RWPE1 (cell line): Measurements from ENCODE around the gene CCRL2.

Experiments used
- CTCF ChIA-PET: fragments of 350-600 bp; sonication (Branson Sonifier 250); formaldehyde crosslinking; extraction: SDS; loops from one replicate; lab custom pipeline; 2021; lab: Yijun Ruan, JAX
- POLR2A ChIA-PET: fragments of 400-600 bp; formaldehyde crosslinking; extraction: SDS; loops from one replicate; lab custom pipeline; 2020; ENCODE audit warnings: antibody characterized with exemption; ENCODE audit not compliant: low non-redundant PET; lab: Yijun Ruan, JAX
- DNase-seq: peaks from one replicate; pipeline ENCODE4 v3.0.0; 2012; ENCODE audit warnings: low spot score
- H3K27ac ChIP-seq: fragments of 450-650 bp; 2 replicates; pipeline ENCODE4 v1.5.1; 2017
- CTCF ChIP-seq: fragments of 450-650 bp; conservative IDR thresholded peaks from 2 replicates; pipeline ENCODE4 v1.5.1; 2017; ENCODE audit warnings: low read depth, mild to moderate bottlenecking

Gene CCRL2

GRCh38 chr3:46365041-46365440 is 42.0 kb upstream of the CCRL2 start:
- no peak for DNase-seq
- CTCF ChIA-PET, result no interaction called here
- no peak overlapping the region for H3K27ac ChIP-seq
- POLR2A ChIA-PET, result no interaction called here
- no peak for TF ChIP-seq CTCF

DNA sequence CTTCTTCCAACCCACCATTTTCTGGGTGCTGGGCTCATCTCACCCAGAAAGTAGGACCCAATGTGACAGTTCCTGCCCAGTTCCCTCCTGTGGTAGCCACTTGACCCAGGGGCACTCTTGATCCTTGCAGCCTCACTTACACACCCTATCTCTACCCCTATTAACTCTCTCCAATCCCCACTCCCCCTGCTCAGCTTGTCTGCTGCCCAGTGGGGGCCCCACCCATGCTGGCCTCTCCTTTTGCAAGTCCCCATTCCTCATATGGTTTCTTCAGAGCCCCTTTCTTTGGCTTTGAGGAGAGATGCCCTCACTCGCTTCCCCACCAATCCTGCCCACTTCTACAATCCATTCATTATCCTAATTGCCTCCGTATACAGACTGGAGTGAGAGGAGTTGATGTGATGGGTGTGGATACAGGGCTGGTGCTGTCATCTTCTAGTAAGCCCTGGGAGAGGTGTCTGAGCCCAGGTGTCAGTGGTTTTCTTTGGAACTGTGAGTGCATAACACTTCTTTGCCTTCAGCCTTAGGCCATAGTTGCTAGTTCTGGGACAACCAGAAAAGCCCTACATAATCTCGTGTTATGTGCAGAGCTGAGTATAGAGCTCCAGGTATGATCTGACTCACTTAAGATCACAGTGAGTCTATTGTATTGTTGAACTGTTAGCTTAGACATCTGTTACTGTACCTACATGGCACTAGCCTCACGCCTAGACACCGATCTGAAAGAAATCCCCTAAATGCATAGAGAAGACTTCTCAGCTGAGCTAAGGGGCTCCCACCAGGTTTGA is 41.1 kb upstream of the CCRL2 start:
- no peak overlapping the region for H3K27ac ChIP-seq
- DNase-seq, result no peak
- CTCF ChIA-PET, result no interaction called here
- POLR2A ChIA-PET, result no interaction called here
- TF ChIP-seq CTCF, result no peak

- ChIA-PET POLR2A (no interaction called here), CTCF (interaction anchor here (1.3 kb wide), 1 partner anchor 17 kb away, joined by 3 read pairs; no protein-coding TSS in a partner anchor)
- no peak for DNase-seq
- no peak overlapping the region for H3K27ac ChIP-seq
- no peak for TF ChIP-seq CTCF
Observed at GRCh38 chr3:46367811-46368210, 39.2 kb upstream of the CCRL2 start.

GRCh38 chr3:46368569-46368968 is 38.5 kb upstream of the CCRL2 start:
- no peak for TF ChIP-seq CTCF
- DNase-seq, result peak; percentile 15
- ChIA-PET CTCF (interaction anchor here (0.6 to 1.3 kb wide), 3 partner anchors 17 to 526 kb away, joined by 3 read pairs; no protein-coding TSS in a partner anchor), POLR2A (no interaction called here)
- H3K27ac ChIP-seq, result no peak overlapping the region

GRCh38 chr3:46369151-46369550 is 37.9 kb upstream of the CCRL2 start:
- ChIA-PET CTCF (interaction anchor here (0.6 to 1.3 kb wide), 3 partner anchors 18 to 527 kb away, joined by 3 read pairs; no protein-coding TSS in a partner anchor), POLR2A (no interaction called here)
- no peak for DNase-seq
- H3K27ac ChIP-seq, result no peak overlapping the region
- TF ChIP-seq CTCF, result no peak

DNA sequence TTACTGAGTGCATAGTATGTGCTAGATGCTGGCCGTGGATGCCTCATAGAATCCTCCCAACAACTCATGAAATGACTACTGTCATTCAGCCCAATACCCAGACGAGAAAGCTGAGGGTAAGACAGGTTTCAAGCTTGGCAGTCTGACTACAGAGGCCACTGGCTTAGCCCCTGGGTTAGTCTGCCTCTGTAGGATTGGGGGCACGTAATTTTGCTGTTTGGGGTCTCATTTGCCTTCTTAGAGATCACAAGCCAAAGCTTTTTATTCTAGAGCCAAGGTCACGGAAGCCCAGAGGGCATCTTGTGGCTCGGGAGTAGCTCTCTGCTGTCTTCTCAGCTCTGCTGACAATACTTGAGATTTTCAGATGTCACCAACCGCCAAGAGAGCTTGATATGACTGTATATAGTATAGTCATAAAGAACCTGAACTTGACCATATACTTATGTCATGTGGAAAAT is 37.4 kb upstream of the CCRL2 start:
- CTCF ChIA-PET, result interaction anchor here (0.5 to 0.8 kb wide), 2 partner anchors 153 to 214 kb away, joined by 3 read pairs; no protein-coding TSS in a partner anchor
- no peak for TF ChIP-seq CTCF
- POLR2A ChIA-PET, result no interaction called here
- no peak for DNase-seq
- H3K27ac ChIP-seq, result no peak overlapping the region
